K562 (cell line): Measurements from ENCODE around the gene DKC1. TPM values are rescaled to one million over a fixed set of nuclear protein-coding genes. Genes with fewer than 3 reads are reported as not detected.

ENCODE experiments used
- CBX3 ChIP-seq, 2 experiments: IDR thresholded peaks; 1 replicate in 1 of 2; 2 replicates in 1 of 2; pipeline ENCODE4 v1.6.1; 2012; ENCODE audit warnings: inconsistent platforms in 2 of 2, low read length in 2 of 2, borderline replicate concordance in 1 of 2, control low read depth in 1 of 2
- JUND ChIP-seq, 2 experiments: IDR thresholded peaks; 2 replicates in 1 of 2; 3 replicates in 1 of 2; pipeline ENCODE4 v1.6.1; 2011; ENCODE audit warnings: borderline replicate concordance in 2 of 2, low read depth in 2 of 2, low read length in 2 of 2, improper control_type of control experiment in 1 of 2, missing biosample characterization in 1 of 2, missing genetic modification characterization in 1 of 2, missing genetic modification reagents in 1 of 2
- NFIC ChIP-seq: fragments of 450-650 bp; IDR thresholded peaks from 2 replicates; pipeline ENCODE4 v1.6.1; 2017; ENCODE audit warnings: mild to moderate bottlenecking, inconsistent platforms
- NFXL1 ChIP-seq: fragments of 450-650 bp; formaldehyde crosslinking; IDR thresholded peaks from 2 replicates; pipeline ENCODE4 v1.4.0; 2021; ENCODE audit warnings: mild to moderate bottlenecking
- PHF21A ChIP-seq: fragments of 450-650 bp; IDR thresholded peaks from 2 replicates; pipeline ENCODE4 v1.6.1; 2017; ENCODE audit warnings: low read depth, borderline replicate concordance
- SAFB2 ChIP-seq: fragments of 200-400 bp; formaldehyde crosslinking; IDR thresholded peaks from 2 replicates; pipeline ENCODE4 v1.6.1; 2018; ENCODE audit warnings: borderline replicate concordance, low read length, low read depth, moderate library complexity; ENCODE audit not compliant: severe bottlenecking
- SIN3A ChIP-seq, 2 experiments: fragments of 150-350 bp in 1 of 2; IDR thresholded peaks; 2 replicates each; pipeline ENCODE4 v1.6.1; 2011 to 2016; ENCODE audit warnings: borderline replicate concordance in 2 of 2, low read depth in 2 of 2, low read length in 2 of 2, mild to moderate bottlenecking in 2 of 2, moderate library complexity in 2 of 2; ENCODE audit not compliant: control insufficient read depth in 1 of 2
- SMARCE1 ChIP-seq: fragments of 450-650 bp; IDR thresholded peaks from 2 replicates; pipeline ENCODE4 v1.7.1; 2016; ENCODE audit warnings: mild to moderate bottlenecking
- STAG1 ChIP-seq: sonication (generic); formaldehyde crosslinking; IDR thresholded peaks from 2 replicates; pipeline ENCODE4 v1.5.0; 2020; ENCODE audit warnings: missing genetic modification reagents, borderline replicate concordance
- U2AF2 ChIP-seq: fragments of 200-400 bp; formaldehyde crosslinking; optimal IDR thresholded peaks from 2 replicates; pipeline ENCODE3; 2017; ENCODE audit warnings: low read depth, mild to moderate bottlenecking, low read length
- ZBTB40 ChIP-seq, 2 experiments: fragments of 450-650 bp in 1 of 2; sonication (generic) in 1 of 2; formaldehyde crosslinking in 1 of 2; IDR thresholded peaks; 2 replicates each; pipeline versions ENCODE4 v1.7.1 to v1.9.0; 2016 to 2022; ENCODE audit warnings: inconsistent platforms in 1 of 2, mild to moderate bottlenecking in 1 of 2, missing genetic modification reagents in 1 of 2
- polyA plus RNA-seq, 8 experiments: library from polyadenylated mRNA; depleted of rRNA in 4 of 8; stranded (reverse) in 5 of 8; unstranded in 3 of 8; fragments of >200 nt; fragmentation: Nextera tagmentation in 2 of 8; fragmentation: Illumina TruSeq in 1 of 8; extraction: Ambion mirVana in 2 of 8; extraction: Trizol in 1 of 8; gene quantifications; 2 replicates each; pipeline versions ENCODE4 v1.2.1 to v1.2.3, GENCODE V29; 2011 to 2014; ENCODE audit warnings: inconsistent platforms in 1 of 8, missing spikeins in 1 of 8
- total RNA-seq, 7 experiments: library from RNA; depleted of rRNA in 6 of 7; stranded (reverse); fragments of >200 nt in 6 of 7; fragmentation: Illumina TruSeq in 2 of 7; extraction: Trizol in 2 of 7; gene quantifications; 2 replicates each; pipeline versions ENCODE4 v1.2.1 to v1.2.3, GENCODE V29; 2011 to 2021; ENCODE audit warnings: low replicate concordance in 1 of 7
- TF ChIP-seq, protein P1 (sequence below): sonication (generic); formaldehyde crosslinking; IDR thresholded peaks from 2 replicates; pipeline ENCODE4 v1.9.0; 2022; ENCODE audit warnings: mild to moderate bottlenecking, missing genetic modification reagents
- TF ChIP-seq, protein P2 (sequence below): sonication (generic); formaldehyde crosslinking; IDR thresholded peaks from 2 replicates; pipeline ENCODE4 v1.9.0; 2022; ENCODE audit warnings: mild to moderate bottlenecking, missing genetic modification reagents
- TF ChIP-seq, protein P3 (sequence below): sonication (generic); formaldehyde crosslinking; IDR thresholded peaks from 2 replicates; pipeline ENCODE4 v1.8.0; 2023; ENCODE audit warnings: mild to moderate bottlenecking, missing genetic modification reagents

The DKC1 gene
- total and polyA plus RNA-seq, 9 of the 15 experiments (the other 6 are each of a cell fraction or from before 2014, with no cell fraction given) = 205 to 313 (median 219) TPM

DNA sequence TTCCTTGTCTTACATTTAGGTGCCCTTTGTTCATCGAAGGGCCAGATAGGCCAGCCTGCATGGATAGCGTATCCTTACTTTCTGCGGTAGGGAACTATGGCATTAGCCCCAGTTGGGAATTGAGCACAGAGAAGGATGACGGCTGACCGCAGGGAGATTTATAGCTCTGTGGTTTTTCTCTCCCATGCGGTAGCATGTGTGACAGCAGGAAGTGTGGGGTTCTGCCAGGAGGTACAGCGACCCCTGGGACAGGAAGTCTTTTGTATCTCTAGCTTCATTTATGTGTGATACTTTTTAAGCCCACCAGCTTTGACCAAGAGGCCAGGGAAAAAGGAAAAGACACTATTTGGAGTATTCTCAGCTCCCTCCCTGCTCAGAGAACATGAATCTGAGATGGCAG, 44.8 kb upstream of the DKC1 start (continued):
- peak; percentile 81 for TF ChIP-seq ZBTB40 (IDR thresholded peaks at IDR 0.05)
- no peak for TF ChIP-seq ZBTB40 (CRISPR knock-in tag; IDR thresholded peaks at IDR 0.05)
- TF ChIP-seq SMARCE1 = peak; percentile 65
- TF ChIP-seq, protein P1, sequence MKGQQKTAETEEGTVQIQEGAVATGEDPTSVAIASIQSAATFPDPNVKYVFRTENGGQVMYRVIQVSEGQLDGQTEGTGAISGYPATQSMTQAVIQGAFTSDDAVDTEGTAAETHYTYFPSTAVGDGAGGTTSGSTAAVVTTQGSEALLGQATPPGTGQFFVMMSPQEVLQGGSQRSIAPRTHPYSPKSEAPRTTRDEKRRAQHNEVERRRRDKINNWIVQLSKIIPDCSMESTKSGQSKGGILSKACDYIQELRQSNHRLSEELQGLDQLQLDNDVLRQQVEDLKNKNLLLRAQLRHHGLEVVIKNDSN (CRISPR knock-in tag) = no peak
- peak; percentile 17; the same call in 1 of the 2 replicates for TF ChIP-seq PHF21A
- peak in 1 of 2 experiments; percentile 55; a peak in 1 of 3 replicates for TF ChIP-seq CBX3 (IDR thresholded peaks at IDR 0.05; ENCODE audit: borderline replicate concordance in 1 of 2, low read length in 2 of 2)
- TF ChIP-seq NFXL1 = no peak
- TF ChIP-seq STAG1 = no peak
- TF ChIP-seq NFIC = peak; percentile 45
- TF ChIP-seq SAFB2 = no peak
- TF ChIP-seq SIN3A (IDR thresholded peaks at IDR 0.05; ENCODE audit: borderline replicate concordance in 2 of 2, control insufficient read depth in 1 of 2, low read depth in 2 of 2, low read length in 2 of 2) = peak; percentile 62 to 63; a peak in 1 of 4 replicates
- peak; percentile 62 for TF ChIP-seq JUND (IDR thresholded peaks at IDR 0.05; ENCODE audit: borderline replicate concordance, low read depth, low read length)
- TF ChIP-seq JUND (tag; IDR thresholded peaks at IDR 0.05; ENCODE audit: borderline replicate concordance, low read depth, low read length) = no peak; the same call in 2 of the 3 replicates
- TF ChIP-seq, protein P2, sequence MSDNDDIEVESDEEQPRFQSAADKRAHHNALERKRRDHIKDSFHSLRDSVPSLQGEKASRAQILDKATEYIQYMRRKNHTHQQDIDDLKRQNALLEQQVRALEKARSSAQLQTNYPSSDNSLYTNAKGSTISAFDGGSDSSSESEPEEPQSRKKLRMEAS (CRISPR knock-in tag) = peak; percentile 62
- no peak for TF ChIP-seq U2AF2
- TF ChIP-seq, protein P3, sequence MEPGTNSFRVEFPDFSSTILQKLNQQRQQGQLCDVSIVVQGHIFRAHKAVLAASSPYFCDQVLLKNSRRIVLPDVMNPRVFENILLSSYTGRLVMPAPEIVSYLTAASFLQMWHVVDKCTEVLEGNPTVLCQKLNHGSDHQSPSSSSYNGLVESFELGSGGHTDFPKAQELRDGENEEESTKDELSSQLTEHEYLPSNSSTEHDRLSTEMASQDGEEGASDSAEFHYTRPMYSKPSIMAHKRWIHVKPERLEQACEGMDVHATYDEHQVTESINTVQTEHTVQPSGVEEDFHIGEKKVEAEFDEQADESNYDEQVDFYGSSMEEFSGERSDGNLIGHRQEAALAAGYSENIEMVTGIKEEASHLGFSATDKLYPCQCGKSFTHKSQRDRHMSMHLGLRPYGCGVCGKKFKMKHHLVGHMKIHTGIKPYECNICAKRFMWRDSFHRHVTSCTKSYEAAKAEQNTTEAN (CRISPR knock-in tag) = no peak
